GM13976 (cell line): ENCODE measurements around the gene NFE2L3.
"Not testable (repeated sequence)": the region's sequence is repeated elsewhere in the genome, so short reads cannot be mapped to it uniquely, and the experiment has no call there.

Experiments
- DNase-seq: peaks from one replicate; pipeline ENCODE4 v3.0.0; 2012; ENCODE audit warnings: low spot score
- CTCF ChIP-seq: IDR thresholded peaks from 2 replicates; pipeline ENCODE4 v1.5.1; 2012; ENCODE audit warnings: borderline replicate concordance, mild to moderate bottlenecking; ENCODE audit not compliant: insufficient read depth; ENCODE audit errors: extremely low read depth, missing control alignments, control extremely low read depth
- in situ Hi-C: fragments of 300-500 bp; cut with MboI; formaldehyde crosslinking; loops from one replicate; pipeline ENCODE4 v1.12.0; 2022; ENCODE audit warnings: low sequenced_read_pairs, mixed read lengths, inconsistent platforms; ENCODE audit not compliant: unreplicated experiment

Gene NFE2L3

GRCh38 chr7:26183545-26184280 is 31.7 kb downstream of the NFE2L3 start:
- in situ Hi-C loops = no loop called here
- DNase-seq = no peak
- no peak for TF ChIP-seq CTCF

GRCh38 chr7:26184281-26185101 is 32.5 kb downstream of the NFE2L3 start:
- DNase-seq, in situ Hi-C loops: not testable (repeated sequence)

DNA sequence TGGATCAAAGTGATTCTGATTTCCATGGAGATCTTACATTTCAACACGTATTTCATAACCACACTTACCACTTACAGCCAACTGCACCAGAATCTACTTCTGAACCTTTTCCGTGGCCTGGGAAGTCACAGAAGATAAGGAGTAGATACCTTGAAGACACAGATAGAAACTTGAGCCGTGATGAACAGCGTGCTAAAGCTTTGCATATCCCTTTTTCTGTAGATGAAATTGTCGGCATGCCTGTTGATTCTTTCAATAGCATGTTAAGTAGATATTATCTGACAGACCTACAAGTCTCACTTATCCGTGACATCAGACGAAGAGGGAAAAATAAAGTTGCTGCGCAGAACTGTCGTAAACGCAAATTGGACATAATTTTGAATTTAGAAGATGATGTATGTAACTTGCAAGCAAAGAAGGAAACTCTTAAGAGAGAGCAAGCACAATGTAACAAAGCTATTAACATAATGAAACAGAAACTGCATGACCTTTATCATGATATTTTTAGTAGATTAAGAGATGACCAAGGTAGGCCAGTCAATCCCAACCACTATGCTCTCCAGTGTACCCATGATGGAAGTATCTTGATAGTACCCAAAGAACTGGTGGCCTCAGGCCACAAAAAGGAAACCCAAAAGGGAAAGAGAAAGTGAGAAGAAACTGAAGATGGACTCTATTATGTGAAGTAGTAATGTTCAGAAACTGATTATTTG is 33.3 kb downstream of the NFE2L3 start:
- no peak for DNase-seq
- no peak for TF ChIP-seq CTCF
- in situ Hi-C loops = no loop called here

GRCh38 chr7:26185844-26186180 is 33.8 kb downstream of the NFE2L3 start:
- TF ChIP-seq CTCF = no peak
- DNase-seq = no peak
- in situ Hi-C loops = no loop called here

DNA sequence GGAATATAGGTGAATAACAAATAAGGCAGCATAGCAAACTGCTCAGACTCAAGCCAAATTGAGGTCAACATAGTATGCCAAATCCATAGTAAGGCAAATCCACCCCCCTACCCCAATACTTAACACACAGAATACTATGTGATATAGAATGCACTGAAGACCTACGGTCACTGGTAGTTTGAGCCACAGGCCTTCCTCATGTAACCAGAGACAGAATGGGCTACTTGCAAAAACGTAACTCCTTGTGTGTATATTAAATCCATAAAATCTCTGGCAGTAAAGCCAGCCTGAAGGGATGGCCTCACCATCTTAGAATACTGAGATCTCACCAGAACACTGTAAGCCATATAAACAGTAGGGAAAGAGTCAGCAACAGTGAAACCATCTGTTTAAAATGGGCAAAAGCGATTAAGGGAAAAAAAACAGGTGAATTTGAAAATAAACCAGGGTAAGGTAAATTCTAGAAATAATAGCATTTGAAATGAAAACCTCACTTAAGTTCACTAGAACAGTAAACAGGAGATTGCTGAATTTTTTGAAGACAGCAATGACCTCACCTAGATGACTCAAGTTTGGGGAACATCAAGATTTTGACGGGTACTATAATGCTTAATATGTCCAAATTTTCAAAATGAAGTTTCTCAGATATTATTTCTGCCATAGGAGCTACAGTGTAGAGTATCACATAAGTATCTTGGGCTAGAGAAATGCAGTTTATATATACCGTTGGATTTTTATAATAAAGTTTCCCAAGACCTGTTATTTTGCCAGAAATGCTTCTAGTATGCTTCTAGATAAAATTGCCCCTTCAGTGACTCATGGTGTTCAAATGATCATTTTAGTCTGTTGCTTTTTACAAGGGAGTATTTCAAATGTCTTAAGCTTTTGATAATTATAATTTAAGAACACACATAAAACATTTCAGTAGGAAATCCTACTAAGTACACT is 34.6 kb downstream of the NFE2L3 start:
- in situ Hi-C loops = no loop called here
- TF ChIP-seq CTCF = no peak
- no peak for DNase-seq

DNA sequence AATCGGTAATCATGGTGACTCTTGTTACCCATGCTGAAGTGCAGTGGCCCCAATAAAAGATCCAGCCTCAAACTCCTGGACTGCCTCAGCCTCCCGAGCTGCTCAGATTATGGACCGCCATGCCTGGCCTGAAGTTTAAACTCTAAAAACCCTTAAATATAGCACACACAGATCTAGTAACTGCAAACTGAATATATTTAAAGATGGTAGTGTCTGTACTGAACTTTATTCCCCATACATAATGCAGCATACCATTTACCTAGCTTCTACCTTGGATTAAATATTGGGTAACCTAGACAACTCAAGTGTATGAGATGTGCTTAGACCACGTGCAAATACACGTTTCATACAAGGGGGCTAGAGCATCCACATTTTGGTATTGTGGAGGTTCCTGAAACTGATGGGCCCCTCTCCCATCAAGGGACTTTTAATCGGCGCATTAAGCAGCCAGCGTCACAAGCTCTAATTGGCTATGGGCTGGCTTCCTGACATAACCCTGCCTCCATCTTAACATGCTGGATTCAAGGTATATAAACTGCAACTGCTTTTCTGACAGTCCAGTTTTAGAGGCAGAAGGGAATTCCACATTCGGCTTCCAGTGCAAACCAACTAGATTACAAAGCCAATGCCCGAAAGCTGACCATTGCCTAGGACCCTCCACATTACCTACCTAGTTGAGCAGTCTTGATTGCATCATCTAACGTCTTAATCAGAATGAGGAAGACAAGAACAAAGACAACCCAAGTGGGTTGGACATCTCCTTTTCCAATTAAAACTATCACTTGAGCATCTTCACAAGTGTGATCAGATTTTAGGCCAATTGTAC is 35.6 kb downstream of the NFE2L3 start:
- in situ Hi-C loops = no loop called here
- no peak for TF ChIP-seq CTCF
- DNase-seq = no peak
